Neuronal stem cell (in vitro differentiated cells): Measurements from ENCODE around the gene EML1.

ENCODE experiments used
- DNase-seq: peaks from one replicate; pipeline ENCODE4 v3.0.0-alpha.2; 2013; ENCODE audit warnings: low spot score
- H2AFZ ChIP-seq: one replicate; pipeline ENCODE4 v1.6.1; 2013; ENCODE audit warnings: mild to moderate bottlenecking, low read length, inconsistent platforms
- H2AK5ac ChIP-seq: 2 replicates; pipeline ENCODE4 v1.6.1; 2013; ENCODE audit warnings: low read depth, mild to moderate bottlenecking, inconsistent platforms, low read length, moderate library complexity, mixed read lengths
- H2BK120ac ChIP-seq: 2 replicates; pipeline ENCODE4 v1.6.1; 2013; ENCODE audit warnings: low read depth, mild to moderate bottlenecking, inconsistent platforms, low read length, moderate library complexity, mixed read lengths
- H2BK12ac ChIP-seq: one replicate; pipeline ENCODE4 v1.6.1; 2013; ENCODE audit warnings: low read length, inconsistent platforms
- H2BK15ac ChIP-seq: 2 replicates; pipeline ENCODE4 v1.6.1; 2013; ENCODE audit warnings: mild to moderate bottlenecking, low read length, inconsistent platforms, mixed read lengths
- H2BK5ac ChIP-seq: one replicate; pipeline ENCODE4 v1.6.1; 2013; ENCODE audit warnings: inconsistent platforms, mild to moderate bottlenecking, low read length, moderate library complexity
- H3K14ac ChIP-seq: one replicate; pipeline ENCODE4 v1.6.1; 2013; ENCODE audit warnings: low read length, inconsistent platforms
- H3K18ac ChIP-seq: 2 replicates; pipeline ENCODE4 v1.6.1; 2013; ENCODE audit warnings: low read length, inconsistent platforms
- H3K23ac ChIP-seq: 2 replicates; pipeline ENCODE4 v1.6.1; 2013; ENCODE audit warnings: low read depth, mild to moderate bottlenecking, mixed read lengths, low read length, inconsistent platforms; ENCODE audit not compliant: poor library complexity
- H3K27ac ChIP-seq: replicated peaks from 3 replicates; pipeline ENCODE4 v1.5.1; 2013; ENCODE audit warnings: low read length, inconsistent platforms
- H3K27me3 ChIP-seq, 3 experiments: 2 replicates each; pipeline ENCODE4 v1.6.1; 2013; ENCODE audit warnings: low read length in 3 of 3, mild to moderate bottlenecking in 2 of 3, inconsistent platforms in 1 of 3, low read depth in 1 of 3, mixed read lengths in 1 of 3, moderate library complexity in 1 of 3; ENCODE audit not compliant: control insufficient read depth in 3 of 3, insufficient read depth in 3 of 3
- H3K36me3 ChIP-seq, 2 donors: replicated peaks in 1 of 2; 2 replicates each; pipeline ENCODE4 v1.6.1; 2013; ENCODE audit warnings: low read length in 2 of 2; ENCODE audit not compliant: control insufficient read depth in 2 of 2, insufficient read depth in 2 of 2
- H3K4ac ChIP-seq: 2 replicates; pipeline ENCODE4 v1.6.1; 2013; ENCODE audit warnings: inconsistent platforms, mild to moderate bottlenecking, low read length, moderate library complexity
- H3K4me1 ChIP-seq, 2 donors: 1 replicate in 1 of 2; 2 replicates in 1 of 2; pipeline ENCODE4 v1.6.1; 2013; ENCODE audit warnings: low read length in 2 of 2, low read depth in 1 of 2; ENCODE audit not compliant: control insufficient read depth in 2 of 2, insufficient read depth in 1 of 2
- H3K4me2 ChIP-seq: one replicate; pipeline ENCODE4 v1.6.1; 2013; ENCODE audit warnings: mild to moderate bottlenecking, low read length, inconsistent platforms; ENCODE audit not compliant: insufficient read depth, poor library complexity, severe bottlenecking
- H3K4me3 ChIP-seq, 2 donors: 2 replicates each; pipeline ENCODE4 v1.5.1; 2013; ENCODE audit warnings: low read length in 2 of 2, mild to moderate bottlenecking in 2 of 2, inconsistent platforms in 1 of 2, moderate library complexity in 1 of 2
- H3K79me1 ChIP-seq: one replicate; pipeline ENCODE4 v1.6.1; 2013; ENCODE audit warnings: low read depth, mild to moderate bottlenecking, inconsistent platforms, low read length, moderate library complexity
- H3K9ac ChIP-seq: one replicate; pipeline ENCODE4 v1.6.1; 2013; ENCODE audit warnings: mild to moderate bottlenecking, low read depth, low read length, inconsistent platforms; ENCODE audit not compliant: poor library complexity
- H3K9me3 ChIP-seq, 2 donors: replicated peaks in 1 of 2; 2 replicates each; pipeline versions ENCODE3 to v1.6.1; 2013; ENCODE audit warnings: low read length in 2 of 2, mild to moderate bottlenecking in 2 of 2, inconsistent platforms in 1 of 2, low read depth in 1 of 2, mixed read lengths in 1 of 2, moderate library complexity in 1 of 2; ENCODE audit not compliant: control insufficient read depth in 2 of 2, insufficient read depth in 1 of 2
- H4K8ac ChIP-seq: one replicate; pipeline ENCODE4 v1.6.1; 2013; ENCODE audit warnings: low read depth, mild to moderate bottlenecking, inconsistent platforms, low read length, moderate library complexity
- H4K91ac ChIP-seq: one replicate; pipeline ENCODE4 v1.6.1; 2013; ENCODE audit warnings: low read length, low read depth, mild to moderate bottlenecking, inconsistent platforms; ENCODE audit not compliant: poor library complexity
- WGBS, 2 donors: extraction: QIAGEN DNeasy Blood & Tissue Kit; methylation state at CpG; one replicate each; pipeline ENCODE4 v1.1.7; 2013; ENCODE audit warnings: missing lambda C conversion rate in 2 of 2, mixed read lengths in 1 of 2; ENCODE audit not compliant: insufficient read length in 2 of 2, insufficient replicate concordance in 1 of 2; ENCODE audit errors: extremely low coverage in 2 of 2; 5-methylcytosine and 5-hydroxymethylcytosine counted together

The EML1 gene

DNA sequence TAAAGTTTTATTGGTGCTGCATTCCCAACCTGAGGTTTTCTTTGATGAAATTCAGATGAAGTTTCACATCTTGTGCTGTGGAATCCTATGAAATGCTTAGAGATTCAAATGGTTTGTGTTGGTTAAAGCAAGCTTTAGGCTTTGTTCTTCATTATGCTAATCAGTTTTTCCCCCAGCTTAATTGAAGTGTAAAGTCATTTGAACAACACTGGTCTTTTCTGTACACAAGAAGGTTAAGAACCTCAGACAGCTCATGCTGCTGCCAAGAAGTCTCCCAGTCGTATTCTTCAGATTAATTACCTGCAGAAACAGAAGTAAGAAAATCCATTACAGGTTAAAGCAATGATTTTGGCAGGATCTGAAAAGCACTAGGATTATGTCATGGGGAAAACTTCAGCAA, 48.9 kb downstream of the EML1 start:
- Histone ChIP-seq H3K9ac (no peak overlapping the region), H4K8ac (no peak overlapping the region), H3K4ac (no peak overlapping the region), H3K27me3 (no peaks in the 10 kb centered on the region), H3K79me1 (no peaks in the 10 kb centered on the region), H2BK12ac (no peak overlapping the region), H2AFZ (no peak overlapping the region), H3K4me2 (no peak overlapping the region), H3K23ac (no peak overlapping the region), H3K18ac (no peak overlapping the region), H3K14ac (no peak overlapping the region), H3K4me1 (peaks cover 6 to 17% of the 10 kb centered on the region in 2 donors), H3K36me3 (no peaks in the 10 kb centered on the region), H2AK5ac (no peak overlapping the region), H3K27ac (no peak overlapping the region), H2BK120ac (no peak overlapping the region), H4K91ac (no peak overlapping the region), H3K4me3 (no peak overlapping the region), H2BK15ac (no peak overlapping the region), H3K9me3 (peaks cover 0 to 6% of the 10 kb centered on the region in 2 donors), H2BK5ac (no peak overlapping the region)
- no peak for DNase-seq
- no CpG with 5 or more reads among the region's 1 CpG for WGBS, 2 donors

DNA sequence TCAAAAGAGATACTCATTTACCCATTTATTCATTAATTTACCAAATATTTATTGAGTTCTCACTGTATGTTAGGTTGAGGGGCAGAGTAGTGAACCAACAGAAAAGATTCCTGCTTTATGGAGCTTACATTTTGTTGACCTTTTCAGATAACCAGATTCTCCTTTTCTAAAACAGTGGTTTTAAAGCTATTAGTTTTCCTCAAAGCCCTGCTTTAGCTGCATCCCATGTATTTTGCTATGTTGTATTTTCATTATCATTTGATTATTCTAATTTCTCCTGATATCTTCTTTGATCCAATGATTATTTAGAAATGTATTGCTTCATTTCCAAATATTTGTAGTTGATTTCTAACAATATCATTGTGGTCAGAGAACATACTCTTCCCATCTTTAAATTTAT, 53.6 kb downstream of the EML1 start:
- Histone ChIP-seq H3K9ac (no peak overlapping the region), H3K4me2 (no peak overlapping the region), H2BK15ac (no peak overlapping the region), H3K18ac (no peak overlapping the region), H2AFZ (no peak overlapping the region), H3K23ac (no peak overlapping the region), H3K27ac (no peak overlapping the region), H2BK5ac (no peak overlapping the region), H3K36me3 (peaks cover 0 to 3% of the 10 kb centered on the region in 2 donors), H2BK12ac (no peak overlapping the region), H2AK5ac (no peak overlapping the region), H2BK120ac (no peak overlapping the region), H3K79me1 (peaks cover 2% of the 10 kb centered on the region), H4K91ac (no peak overlapping the region), H3K4ac (no peak overlapping the region), H4K8ac (no peak overlapping the region), H3K4me3 (no peak overlapping the region), H3K4me1 (peaks cover 0 to 6% of the 10 kb centered on the region in 2 donors), H3K14ac (no peak overlapping the region), H3K9me3 (peaks cover 0 to 7% of the 10 kb centered on the region in 2 donors), H3K27me3 (no peaks in the 10 kb centered on the region)
- no peak for DNase-seq

DNA sequence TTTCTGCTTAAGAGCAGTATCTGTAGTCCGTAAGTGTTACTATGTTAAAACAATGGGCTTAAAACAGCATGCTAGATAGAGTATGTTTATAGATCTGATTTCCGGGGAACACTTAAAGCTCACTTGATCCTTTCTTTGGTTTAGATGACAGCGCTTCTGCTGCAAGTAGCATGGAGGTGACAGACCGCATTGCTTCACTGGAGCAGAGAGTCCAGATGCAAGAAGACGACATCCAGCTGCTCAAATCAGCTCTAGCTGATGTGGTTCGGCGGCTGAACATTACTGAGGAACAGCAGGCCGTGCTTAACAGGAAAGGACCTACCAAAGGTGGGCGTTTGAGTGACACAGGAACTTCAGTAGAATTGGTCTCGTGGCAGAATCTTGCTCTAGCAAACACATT, 57.5 kb downstream of the EML1 start:
- no peaks in the 10 kb centered on the region for H3K27me3 ChIP-seq
- no peak overlapping the region for H2BK15ac ChIP-seq
- H2AK5ac ChIP-seq: no peak overlapping the region
- H3K36me3 ChIP-seq: peaks cover under 1 to 24% of the 10 kb centered on the region in 2 donors
- H3K4me1 ChIP-seq: no peaks in the 10 kb centered on the region
- no CpG with 5 or more reads among the region's 10 CpGs for WGBS, 2 donors
- H3K79me1 ChIP-seq: peaks cover 2% of the 10 kb centered on the region
- H3K9ac ChIP-seq: no peak overlapping the region
- no peak overlapping the region for H3K14ac ChIP-seq
- H2AFZ ChIP-seq: no peak overlapping the region
- no peak overlapping the region for H3K4me2 ChIP-seq
- DNase-seq: no peak
- H2BK5ac ChIP-seq: no peak overlapping the region
- H3K23ac ChIP-seq: no peak overlapping the region
- no peak overlapping the region for H4K8ac ChIP-seq
- peaks cover 0 to 7% of the 10 kb centered on the region in 2 donors for H3K9me3 ChIP-seq
- H2BK12ac ChIP-seq: no peak overlapping the region
- H3K4me3 ChIP-seq: no peak overlapping the region
- no peak overlapping the region for H2BK120ac ChIP-seq
- no peak overlapping the region for H4K91ac ChIP-seq
- H3K4ac ChIP-seq: no peak overlapping the region
- no peak overlapping the region for H3K27ac ChIP-seq
- H3K18ac ChIP-seq: no peak overlapping the region

DNA sequence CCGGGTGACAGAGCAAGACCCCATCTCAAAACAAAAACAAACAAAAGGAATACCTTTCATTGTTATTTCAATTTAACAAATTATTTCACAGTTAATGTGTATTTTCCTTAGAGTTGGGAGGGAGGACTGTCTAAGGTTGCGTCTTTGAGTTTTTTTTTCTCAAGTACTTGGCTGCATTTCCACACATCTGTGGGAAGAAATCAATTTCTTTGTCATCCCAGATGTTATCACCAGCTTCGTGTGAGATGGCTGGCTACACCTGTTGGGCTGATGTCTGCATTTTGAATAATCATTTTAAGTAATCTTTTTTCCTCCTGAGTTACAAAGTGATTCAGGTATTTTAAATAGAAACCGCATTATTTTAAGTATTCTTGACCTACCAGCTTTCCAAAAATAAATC, 59.4 kb downstream of the EML1 start:
- Histone ChIP-seq H2BK5ac (no peak overlapping the region), H2BK120ac (no peak overlapping the region), H3K27me3 (no peaks in the 10 kb centered on the region), H3K23ac (no peak overlapping the region), H3K9ac (no peak overlapping the region), H2BK12ac (no peak overlapping the region), H2BK15ac (no peak overlapping the region), H3K18ac (no peak overlapping the region), H3K27ac (no peak overlapping the region), H3K4me1 (no peaks in the 10 kb centered on the region), H3K79me1 (peaks cover 2% of the 10 kb centered on the region), H3K36me3 (peaks cover 2 to 24% of the 10 kb centered on the region in 2 donors), H4K8ac (no peak overlapping the region), H3K4me3 (no peak overlapping the region), H2AK5ac (no peak overlapping the region), H3K9me3 (no peaks in the 10 kb centered on the region), H3K4ac (no peak overlapping the region), H4K91ac (no peak overlapping the region), H2AFZ (no peak overlapping the region), H3K4me2 (no peak overlapping the region), H3K14ac (no peak overlapping the region)
- WGBS, 2 donors: no CpG with 5 or more reads among the region's 4 CpGs
- DNase-seq: no peak
